Measurements from ENCODE around the gene SLC48A1.
A peak's percentile ranks its signal among the peaks of the same experiment; 100 is the strongest.

SLC48A1 gene

DNA sequence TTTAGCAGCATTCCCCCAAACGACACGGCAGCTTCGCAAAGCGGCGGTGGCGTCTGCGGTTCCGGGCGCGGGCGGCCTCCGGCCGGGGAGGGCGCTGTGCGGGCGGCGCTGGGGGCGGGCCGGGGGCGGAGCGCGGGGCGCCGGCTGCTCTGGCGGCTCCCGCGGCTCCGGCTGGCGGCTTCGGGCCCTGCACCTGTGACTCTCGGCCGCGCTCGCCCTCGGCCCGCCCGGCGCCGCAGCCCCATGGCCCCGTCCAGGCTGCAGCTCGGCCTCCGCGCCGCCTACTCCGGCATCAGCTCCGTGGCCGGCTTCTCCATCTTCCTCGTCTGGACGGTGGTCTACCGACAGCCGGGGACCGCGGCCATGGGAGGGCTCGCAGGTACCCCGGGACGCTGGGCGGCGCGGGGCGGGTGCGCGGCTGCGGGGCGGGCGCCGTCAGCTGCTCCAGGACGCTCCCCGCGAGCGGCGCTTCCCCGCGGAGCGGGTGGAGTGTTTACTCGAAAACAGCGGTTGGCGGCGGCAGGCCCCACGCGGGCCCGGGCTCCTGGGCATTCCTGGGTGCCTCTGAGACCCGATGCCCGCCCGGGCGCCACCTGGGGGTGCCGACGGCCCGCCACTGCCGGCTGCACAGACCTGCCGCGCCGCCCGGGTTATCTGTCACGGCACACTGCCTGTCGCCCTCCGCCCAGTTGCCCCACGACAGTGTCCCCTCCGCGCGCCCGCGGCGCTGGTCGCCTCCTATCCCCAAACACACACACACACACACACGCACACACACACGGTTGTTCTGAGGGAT, at the start of gene SLC48A1:
Gene SLC48A1, plus strand, starts transcription at position 177 of the 796 bp plus-strand sequence. Its CDS starts 67 bp downstream, at position 244.
- TF ChIP-seq CTCF (IDR thresholded peaks at IDR 0.05; ENCODE audit: insufficient read depth, low read length, missing control alignments) = peak; percentile 41
- DNase-seq (ENCODE audit: low read depth, low spot score) = no peak
- ChIA-PET CTCF (interaction anchor here (0.9 to 19.6 kb wide), 7 partner anchors 9 to 326 kb away, joined by 3 to 1419 read pairs (median 300); partner anchors contain the start of genes ENDOU and RAPGEF3), POLR2A (interaction anchor here (1.1 kb wide), 1 partner anchor 14 kb away, joined by 5 read pairs; the partner anchor contains the start of gene RAPGEF3)
- peak within 1 kb of the TSS; percentile 68 for H3K4me3 ChIP-seq (ENCODE audit: low read depth, low read length)

DNA sequence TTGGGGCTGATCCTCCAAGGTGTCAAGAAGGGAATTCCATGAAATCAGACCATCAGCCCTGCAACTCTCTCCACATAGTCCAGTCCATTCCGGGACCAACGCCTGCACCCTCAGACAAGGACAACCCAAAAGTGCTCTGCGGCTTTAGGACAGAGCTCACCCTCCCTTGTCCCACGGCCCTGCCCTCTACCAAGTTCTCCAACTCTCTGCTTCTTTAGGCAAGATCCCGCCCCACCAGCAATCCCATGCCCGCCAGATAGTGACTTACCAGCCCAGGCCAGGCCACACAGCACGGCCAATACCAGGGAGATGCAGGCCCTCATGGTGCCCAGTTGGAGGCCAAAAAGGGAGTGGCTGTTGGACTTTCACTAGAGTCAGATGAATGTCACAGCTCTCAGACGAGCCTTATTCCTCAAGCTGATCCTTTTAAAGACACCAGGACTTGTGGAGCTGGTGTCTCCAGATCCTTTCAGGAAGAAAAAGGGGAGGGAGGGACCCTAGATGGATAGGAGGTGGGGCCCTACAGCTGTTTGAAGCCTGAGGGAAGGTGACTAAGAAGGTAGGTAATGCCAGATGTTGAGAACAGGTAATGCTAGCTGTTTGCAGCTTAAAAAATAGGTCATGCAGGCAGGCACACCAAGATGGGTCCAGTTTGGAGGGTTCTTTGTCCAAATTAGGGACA, 47.8 kb upstream of the SLC48A1 start, which contains the start of gene ENDOU:
Gene ENDOU, minus strand, starts transcription at position 400 of the 682 bp plus-strand sequence. Its CDS starts 77 bp downstream, at position 323.
- no peak within 1 kb of the TSS for H3K4me3 ChIP-seq (ENCODE audit: low read depth, low read length)
- no peak for DNase-seq (ENCODE audit: low read depth, low spot score)
- no peak for TF ChIP-seq CTCF (IDR thresholded peaks at IDR 0.05; ENCODE audit: insufficient read depth, low read length, missing control alignments)
- ChIA-PET CTCF (interaction anchor here (0.9 to 36.9 kb wide), 9 partner anchors 8 to 114 kb away, joined by 3 to 1419 read pairs (median 9); partner anchors contain the start of genes RAPGEF3 and SLC48A1), POLR2A (interaction anchor here (0.8 kb wide), 1 partner anchor 57 kb away, joined by 3 read pairs; no protein-coding TSS in a partner anchor)

GRCh38 chr12:47725893-47726292, 47.1 kb upstream of the SLC48A1 start:
- TF ChIP-seq CTCF (IDR thresholded peaks at IDR 0.05; ENCODE audit: insufficient read depth, low read length, missing control alignments) = no peak
- ChIA-PET POLR2A (interaction anchor here (0.6 to 0.8 kb wide), 2 partner anchors 46 to 56 kb away, joined by 3 to 4 read pairs; no protein-coding TSS in a partner anchor), CTCF (interaction anchor here (0.6 to 36.9 kb wide), 12 partner anchors 8 to 113 kb away, joined by 3 to 1419 read pairs (median 6); partner anchors contain the start of genes RAPGEF3 and SLC48A1)
- H3K4me3 ChIP-seq (ENCODE audit: low read depth, low read length) = no peak overlapping the region
- DNase-seq (ENCODE audit: low read depth, low spot score) = peak; percentile 57

DNA sequence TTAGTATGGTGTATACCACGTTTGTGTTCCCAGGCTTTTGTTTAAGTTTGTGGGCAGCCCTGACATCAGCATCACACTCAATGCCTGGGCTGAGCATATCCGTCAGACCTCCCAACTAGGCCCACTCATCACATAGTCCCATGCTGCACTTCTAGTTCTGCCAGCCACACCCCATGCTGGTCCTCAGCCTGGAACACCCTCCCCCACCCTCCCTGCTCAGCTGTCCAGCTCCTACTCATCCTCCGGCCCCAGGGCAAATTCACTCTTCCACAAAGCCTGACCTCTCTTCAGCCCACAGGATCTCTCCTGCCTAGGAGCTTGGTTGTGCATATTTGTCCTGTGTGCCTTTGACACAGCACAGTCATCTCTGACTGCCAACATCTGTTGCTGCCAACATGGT, 43.8 kb upstream of the SLC48A1 start:
- no peak for DNase-seq (ENCODE audit: low read depth, low spot score)
- CTCF ChIA-PET = interaction anchor here (14.5 to 36.9 kb wide), 4 partner anchors 12 to 110 kb away, joined by 247 to 1419 read pairs (median 681); partner anchors contain the start of gene SLC48A1
- TF ChIP-seq CTCF (IDR thresholded peaks at IDR 0.05; ENCODE audit: insufficient read depth, low read length, missing control alignments) = no peak
- POLR2A ChIA-PET = no interaction called here
- H3K4me3 ChIP-seq (ENCODE audit: low read depth, low read length) = no peak overlapping the region

GRCh38 chr12:47730341-47730744, 42.7 kb upstream of the SLC48A1 start:
- ChIA-PET POLR2A (interaction anchor here (0.7 kb wide), 1 partner anchor 143 kb away, joined by 3 read pairs; no protein-coding TSS in a partner anchor), CTCF (interaction anchor here (1.5 to 36.9 kb wide), 5 partner anchors 10 to 109 kb away, joined by 6 to 1419 read pairs (median 308); partner anchors contain the start of genes RAPGEF3 and SLC48A1)
- no peak overlapping the region for H3K4me3 ChIP-seq (ENCODE audit: low read depth, low read length)
- DNase-seq (ENCODE audit: low read depth, low spot score) = no peak
- no peak for TF ChIP-seq CTCF (IDR thresholded peaks at IDR 0.05; ENCODE audit: insufficient read depth, low read length, missing control alignments)

Measured in AG04449 (cell line).